HG03103 (cell line): ENCODE data around the gene CUX1.
A peak's percentile ranks its signal among the peaks of the same experiment; 100 is the strongest.
"Not testable (repeated sequence)": the region's sequence is repeated elsewhere in the genome, so short reads cannot be mapped to it uniquely, and the experiment has no call there.

Source experiments
- ATAC-seq: cut with Tn5 transposase; IDR thresholded peaks from one replicate; pipeline ENCODE4 v1.9.1; 2021; ENCODE audit warnings: low read depth; ENCODE audit not compliant: unreplicated experiment

The CUX1 gene

GRCh38 chr7:102285540-102286236, 468.3 kb downstream of the CUX1 start:
- ATAC-seq: no peak

DNA sequence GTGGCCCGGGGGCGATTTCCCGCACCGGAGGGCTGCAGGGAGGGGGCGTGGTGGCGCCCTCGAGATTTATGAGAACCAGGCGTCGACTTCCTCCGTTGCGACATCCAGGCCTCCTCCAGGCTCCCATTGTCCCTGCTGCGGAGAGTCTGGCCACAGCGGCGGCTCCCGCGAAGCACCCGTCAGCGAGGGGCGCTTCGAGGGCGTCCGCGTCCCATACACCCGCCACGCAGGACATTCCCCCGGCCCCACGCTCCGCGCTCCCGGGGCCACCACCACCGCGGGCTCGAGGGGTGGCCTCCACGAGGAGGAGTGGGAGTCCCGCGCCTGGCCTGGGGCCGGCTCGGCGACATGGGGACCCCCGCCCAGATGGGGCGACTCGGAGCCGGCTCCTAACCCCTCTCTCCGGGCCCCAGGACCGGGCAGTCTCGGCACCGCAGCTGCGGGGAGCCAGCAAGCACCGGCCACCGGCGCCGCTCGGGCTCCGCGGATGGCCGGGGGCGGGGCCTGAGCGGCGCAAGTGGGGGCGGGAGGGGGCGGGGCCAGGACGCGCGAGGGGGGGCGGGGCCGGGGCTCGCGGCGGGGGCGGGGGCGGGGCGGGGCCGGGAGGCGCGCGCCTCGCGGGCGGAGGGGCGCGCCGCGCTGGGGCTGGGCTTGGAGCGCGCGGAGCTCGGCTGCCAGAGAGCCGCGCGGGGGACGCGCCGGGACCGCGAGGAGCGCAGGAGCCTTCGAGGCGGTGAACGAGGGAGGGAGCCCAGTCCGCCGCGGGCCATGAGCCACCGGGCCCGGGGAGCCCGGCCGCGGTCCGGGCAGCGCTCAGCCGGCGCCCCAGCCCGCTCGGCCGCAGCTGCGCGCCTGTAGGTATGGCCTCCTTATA, 469.0 kb downstream of the CUX1 start, which contains the start of gene SH2B2:
SH2B2 (plus strand) TSS at position 632 of the 874 bp plus-strand sequence. CDS start 13,683 bp downstream, outside the sequence.
- ATAC-seq: no peak

DNA sequence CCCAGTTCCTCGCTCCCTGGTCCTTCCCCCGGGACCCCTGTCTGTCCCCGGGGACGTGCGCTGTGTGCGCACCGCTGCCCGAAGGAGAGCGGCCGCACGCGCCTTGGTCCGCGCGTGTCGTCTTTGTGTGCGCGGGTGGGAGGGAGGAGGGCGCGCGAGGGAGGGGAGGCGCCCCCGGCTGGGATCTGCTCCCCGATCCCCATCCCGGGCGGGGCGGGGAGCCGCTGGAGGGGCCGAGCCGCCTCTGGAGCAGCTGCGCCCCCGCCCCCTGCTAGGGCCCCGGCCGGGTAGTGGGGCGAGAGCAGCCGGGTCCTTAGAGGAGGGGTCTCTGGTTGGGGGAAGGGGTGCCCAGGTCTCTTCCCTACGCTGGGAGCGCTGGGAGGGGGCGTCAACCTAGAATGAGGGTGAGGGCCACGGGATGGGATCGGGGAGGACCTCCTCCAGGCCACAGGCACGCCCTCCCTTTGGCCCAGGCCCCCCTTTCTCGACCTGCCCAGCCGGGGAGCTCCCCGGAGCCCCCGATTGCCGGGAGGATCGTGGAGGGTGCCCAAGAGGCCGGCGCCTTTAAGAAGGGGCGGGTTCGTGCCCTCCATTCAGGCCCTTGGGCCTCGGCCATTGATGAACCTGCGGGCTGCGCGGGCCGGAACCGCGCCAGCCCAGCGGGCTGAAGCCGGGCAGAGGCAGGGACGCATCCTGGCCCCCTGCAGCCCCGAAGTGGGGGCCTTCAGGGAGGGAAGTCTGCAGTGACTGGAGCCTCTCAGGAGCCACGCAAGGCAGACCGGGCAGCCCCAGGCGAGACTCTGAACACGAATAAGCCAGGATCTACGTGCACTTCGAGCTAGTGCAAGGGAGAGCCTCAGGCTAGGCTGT, 469.9 kb downstream of the CUX1 start:
- no peak for ATAC-seq

DNA sequence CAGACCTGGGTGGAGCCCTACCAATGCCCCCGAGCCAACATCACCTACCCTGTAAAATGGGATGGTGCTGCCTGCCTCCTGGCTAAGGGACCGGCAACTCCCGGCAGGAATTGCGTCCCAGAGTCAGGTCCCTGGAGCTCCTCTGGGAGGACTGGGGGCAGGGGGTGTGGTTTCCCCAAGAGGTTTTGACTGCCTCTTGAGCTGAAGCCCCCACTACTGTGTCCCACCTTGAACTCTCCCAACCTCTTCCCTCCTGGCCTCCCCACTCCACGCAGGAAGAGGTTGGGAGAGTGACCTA, 470.5 kb downstream of the CUX1 start:
- no peak for ATAC-seq

DNA sequence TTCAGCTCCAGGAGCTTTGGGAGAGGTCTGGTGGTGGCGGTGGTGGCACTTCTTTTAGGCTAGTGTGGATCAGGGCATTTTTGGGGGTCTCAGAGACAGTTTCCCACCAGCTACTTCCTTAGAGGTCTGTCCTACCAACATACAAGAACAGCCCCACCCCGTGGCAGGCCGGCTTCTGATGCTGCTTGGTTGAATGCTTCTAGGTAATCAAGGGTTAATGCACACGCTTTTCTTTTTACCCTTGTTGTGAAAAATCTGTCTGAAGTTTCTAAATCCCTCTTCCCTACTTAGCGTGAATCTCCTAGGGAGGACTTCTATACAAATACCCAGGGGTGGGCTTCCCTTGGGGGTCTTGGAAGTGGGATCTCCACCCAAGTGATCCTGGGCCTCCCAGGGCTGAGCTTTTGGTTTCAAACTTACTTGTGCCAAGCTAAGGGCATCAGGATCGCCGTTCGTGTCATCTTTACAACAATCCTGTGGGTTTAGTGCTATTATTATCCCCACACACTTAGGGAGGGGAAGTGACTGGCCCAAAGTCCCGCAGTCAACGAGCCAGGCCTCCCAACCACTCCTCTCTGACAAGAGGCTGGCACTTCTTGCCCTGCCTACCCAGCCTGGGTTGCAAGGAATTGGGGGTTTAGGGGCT, 471.0 kb downstream of the CUX1 start:
- ATAC-seq: no peak

- ATAC-seq: no peak
Observed at GRCh38 chr7:102289057-102289456, 471.6 kb downstream of the CUX1 start.

GRCh38 chr7:102291056-102291915, 473.9 kb downstream of the CUX1 start:
- peak; percentile 36 for ATAC-seq

GRCh38 chr7:102291916-102292267, 474.5 kb downstream of the CUX1 start:
- no peak for ATAC-seq

GRCh38 chr7:102292813-102293798, 475.7 kb downstream of the CUX1 start:
- no peak for ATAC-seq

GRCh38 chr7:102294589-102294988, 477.2 kb downstream of the CUX1 start:
- ATAC-seq: no peak

GRCh38 chr7:102295346-102296178, 478.1 kb downstream of the CUX1 start:
- ATAC-seq: no peak

DNA sequence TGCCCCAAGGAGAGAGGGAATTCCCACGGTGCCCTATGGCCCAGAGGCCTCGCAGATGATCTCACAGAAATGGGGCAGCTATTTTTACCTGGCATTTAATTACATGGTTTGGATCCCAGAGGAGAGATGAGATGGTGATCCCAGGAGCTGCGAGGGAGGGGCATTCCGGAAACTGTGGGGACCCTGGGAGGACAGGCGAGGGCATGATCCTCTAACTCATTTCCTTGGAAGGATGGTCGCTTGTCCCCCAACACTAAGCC, 478.7 kb downstream of the CUX1 start:
- no peak for ATAC-seq

- no peak for ATAC-seq
Observed at GRCh38 chr7:102296514-102296913, 479.1 kb downstream of the CUX1 start.

DNA sequence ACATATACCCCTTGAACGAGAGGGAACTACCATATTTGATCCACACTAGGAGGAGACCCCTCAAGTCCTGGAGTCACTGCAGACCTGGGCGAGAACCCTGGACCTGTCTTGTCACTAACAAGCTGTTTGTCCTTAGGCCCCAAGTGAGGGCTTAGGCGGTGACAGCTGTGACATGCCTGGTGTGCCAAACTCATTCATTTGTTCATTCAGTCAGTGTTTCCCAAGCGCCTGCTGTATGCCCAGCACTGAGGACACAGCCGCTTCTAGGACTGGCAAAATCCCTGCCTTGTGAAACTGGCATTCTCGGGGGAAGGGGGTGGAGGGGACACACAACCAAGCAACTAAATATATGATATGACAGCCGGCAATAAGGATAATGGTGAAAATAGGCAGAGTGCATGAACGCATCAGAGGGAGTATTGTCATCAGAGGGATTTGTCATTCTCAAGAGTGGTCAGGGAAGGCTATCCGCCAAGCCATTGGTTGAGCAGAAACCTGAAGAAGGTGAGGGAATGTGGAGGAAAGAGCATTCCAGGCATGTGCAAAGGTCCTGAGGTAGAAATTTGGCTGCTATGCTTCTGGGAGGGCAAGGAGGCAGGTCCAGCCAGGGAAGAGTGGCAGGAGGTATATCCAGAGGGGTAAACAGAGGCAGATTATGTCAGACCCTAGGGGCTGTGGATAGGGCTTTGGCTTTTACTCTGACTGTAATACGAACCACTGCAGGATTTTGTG, 480.2 kb downstream of the CUX1 start:
- no peak for ATAC-seq

DNA sequence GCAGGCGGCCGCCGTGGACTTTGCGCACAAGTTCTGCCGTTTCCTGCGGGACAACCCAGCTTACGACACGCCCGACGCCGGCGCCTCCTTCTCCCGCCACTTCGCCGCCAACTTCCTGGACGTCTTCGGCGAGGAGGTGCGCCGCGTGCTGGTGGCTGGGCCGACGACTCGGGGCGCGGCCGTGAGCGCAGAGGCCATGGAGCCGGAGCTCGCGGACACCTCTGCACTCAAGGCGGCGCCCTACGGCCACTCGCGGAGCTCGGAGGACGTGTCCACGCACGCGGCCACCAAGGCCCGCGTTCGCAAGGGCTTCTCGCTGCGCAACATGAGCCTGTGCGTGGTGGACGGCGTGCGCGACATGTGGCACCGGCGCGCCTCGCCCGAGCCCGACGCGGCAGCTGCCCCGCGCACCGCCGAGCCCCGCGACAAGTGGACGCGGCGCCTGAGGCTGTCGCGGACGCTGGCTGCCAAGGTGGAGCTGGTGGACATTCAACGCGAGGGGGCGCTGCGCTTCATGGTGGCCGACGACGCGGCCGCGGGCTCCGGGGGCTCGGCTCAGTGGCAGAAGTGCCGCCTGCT, 483.3 kb downstream of the CUX1 start:
- no peak for ATAC-seq

DNA sequence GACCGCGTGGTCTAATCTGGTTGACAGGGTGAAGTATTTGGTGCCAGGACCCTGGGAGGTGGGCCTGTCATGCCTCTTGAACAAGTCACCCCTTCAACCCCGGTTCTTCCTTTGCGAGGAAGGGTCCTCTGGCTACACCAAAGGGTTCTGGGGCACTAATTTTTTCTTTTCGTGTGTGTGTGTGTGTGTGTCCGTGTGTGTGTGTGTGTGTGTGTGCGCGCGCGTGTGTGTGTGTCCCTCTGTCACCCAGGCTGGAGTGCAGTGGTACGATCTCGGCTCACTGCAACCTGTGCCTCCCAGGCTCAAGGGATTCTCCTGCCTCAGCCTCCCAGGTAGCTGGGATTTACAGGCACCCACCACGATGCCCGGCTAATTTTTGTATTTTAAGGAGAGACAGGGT, 483.9 kb downstream of the CUX1 start:
- ATAC-seq: not testable (repeated sequence)

- no peak for ATAC-seq
Observed at GRCh38 chr7:102302025-102302424, 484.6 kb downstream of the CUX1 start.
